ENCODE measurements around the gene CORO2A.
"Not testable (repeated sequence)": the region's sequence is repeated elsewhere in the genome, so short reads cannot be mapped to it uniquely, and the experiment has no call there.

CORO2A gene

DNA sequence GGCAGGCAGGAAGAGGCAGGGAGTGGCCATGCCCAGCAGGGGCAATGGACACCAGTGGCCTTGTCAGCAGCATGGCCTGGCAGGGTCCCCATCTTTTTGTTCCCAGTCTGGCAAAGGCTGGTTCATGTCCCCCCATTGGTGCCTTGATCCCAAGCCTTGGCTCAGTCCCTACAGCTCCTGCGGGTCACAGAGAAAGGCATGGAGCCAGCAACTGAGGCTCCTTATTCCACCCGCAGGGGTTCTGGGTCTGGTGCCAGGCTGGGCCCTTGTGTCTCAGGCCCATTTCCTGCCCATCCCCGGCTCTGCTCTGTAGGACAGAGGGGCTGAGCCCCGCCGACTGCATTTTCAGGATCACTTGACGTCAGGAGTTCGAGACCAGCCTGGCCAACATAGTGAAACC is 87.4 kb downstream of the CORO2A start:
- DNase-seq (ENCODE audit: low spot score): no peak

DNA sequence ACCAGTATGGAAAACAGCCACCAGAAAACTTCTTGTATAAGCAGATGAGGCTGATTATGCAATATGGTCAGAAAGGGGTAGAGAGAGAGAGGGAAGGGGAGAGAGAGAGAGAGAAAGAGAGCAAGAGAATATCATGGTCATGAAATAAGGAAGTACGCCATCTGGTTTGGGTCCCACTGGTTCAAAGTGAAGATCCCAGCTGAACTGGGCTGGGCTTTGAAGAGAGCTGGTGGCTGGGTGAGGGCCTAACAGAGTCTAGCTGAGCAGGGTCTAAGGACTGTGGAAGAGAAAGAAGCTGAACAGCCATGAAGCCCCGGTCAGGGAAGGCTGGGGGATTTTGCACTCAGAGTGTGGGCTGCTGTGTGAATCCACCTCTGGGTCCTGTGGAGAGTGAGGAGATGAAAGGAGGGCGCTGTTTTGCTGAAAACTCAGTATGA is 88.0 kb downstream of the CORO2A start:
- no peak for DNase-seq (ENCODE audit: low spot score)

- peak; percentile 93 for DNase-seq (ENCODE audit: low spot score)
Measured at GRCh38 chr9:98101868-98102273, 90.6 kb downstream of the CORO2A start.

- no peak for DNase-seq (ENCODE audit: low spot score)
Measured at GRCh38 chr9:98101416-98101815, 91.0 kb downstream of the CORO2A start.

GRCh38 chr9:98100456-98100855 is 92.0 kb downstream of the CORO2A start:
- DNase-seq (ENCODE audit: low spot score): no peak

DNA sequence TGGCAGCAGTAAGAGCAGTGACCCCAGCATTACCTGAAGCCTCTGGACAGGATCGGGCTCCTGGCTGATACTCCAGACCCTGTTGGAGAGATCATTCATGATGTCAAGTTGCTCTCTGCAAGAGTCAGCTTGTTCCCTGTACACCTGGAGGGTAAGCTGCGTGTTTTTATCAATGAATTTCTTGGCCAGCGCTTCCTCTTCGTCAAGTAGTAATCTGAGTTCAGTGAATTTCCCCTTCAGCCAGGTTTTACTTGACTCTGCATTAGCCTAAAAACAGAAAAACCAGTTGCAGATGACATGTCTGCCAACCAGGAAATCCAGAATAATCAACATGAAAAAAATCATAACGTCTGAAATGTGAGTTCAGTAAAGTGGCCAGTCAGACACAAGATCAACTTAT is 92.5 kb downstream of the CORO2A start:
- DNase-seq (ENCODE audit: low spot score): peak; percentile 39

DNA sequence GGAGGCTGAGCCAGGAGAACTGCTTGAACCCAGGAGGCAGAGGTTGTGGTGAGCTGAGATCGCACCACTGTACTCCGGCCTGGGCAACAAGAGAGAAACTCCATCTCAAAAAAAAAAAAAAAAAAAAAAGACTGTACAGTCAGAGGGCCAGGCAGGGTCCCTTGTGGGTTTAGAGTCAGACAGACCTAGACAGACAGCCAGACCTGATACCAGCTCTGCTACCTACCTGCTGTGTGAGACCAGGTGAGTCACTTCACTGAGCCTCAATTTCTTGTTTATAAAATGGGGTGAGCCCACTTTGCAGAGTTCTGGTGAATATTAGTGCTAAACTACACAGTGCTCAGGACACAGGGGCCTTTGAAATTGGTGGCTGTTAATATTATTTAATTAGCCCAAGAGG is 93.1 kb downstream of the CORO2A start:
- peak; percentile 69 for DNase-seq (ENCODE audit: low spot score)

DNA sequence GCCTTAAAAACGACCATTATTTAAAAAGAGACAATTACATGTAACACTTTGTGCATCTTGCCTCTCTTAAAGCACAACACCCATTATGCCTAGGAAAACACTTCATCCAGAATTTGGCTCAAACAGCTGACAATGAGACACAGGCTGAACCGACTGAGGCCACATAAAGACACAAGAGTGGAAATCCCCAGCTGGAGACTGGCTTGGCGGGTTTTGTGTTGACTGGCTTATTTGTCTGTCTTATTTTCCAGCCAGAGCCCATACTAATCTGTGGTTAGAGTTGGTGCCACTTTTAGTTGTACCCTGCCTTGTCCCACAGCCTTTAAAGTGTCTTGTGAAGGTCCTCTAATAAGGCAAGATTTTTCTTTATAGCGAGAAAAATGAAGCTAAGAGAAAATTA is 94.6 kb downstream of the CORO2A start:
- peak; percentile 70 for DNase-seq (ENCODE audit: low spot score)

GRCh38 chr9:98096091-98096490 is 96.3 kb downstream of the CORO2A start:
- DNase-seq (ENCODE audit: low spot score): no peak

- no peak for DNase-seq (ENCODE audit: low spot score)
Measured at GRCh38 chr9:98095401-98095800, 97.0 kb downstream of the CORO2A start.

- DNase-seq (ENCODE audit: low spot score): no peak
Measured at GRCh38 chr9:98094851-98095250, 97.6 kb downstream of the CORO2A start.

DNA sequence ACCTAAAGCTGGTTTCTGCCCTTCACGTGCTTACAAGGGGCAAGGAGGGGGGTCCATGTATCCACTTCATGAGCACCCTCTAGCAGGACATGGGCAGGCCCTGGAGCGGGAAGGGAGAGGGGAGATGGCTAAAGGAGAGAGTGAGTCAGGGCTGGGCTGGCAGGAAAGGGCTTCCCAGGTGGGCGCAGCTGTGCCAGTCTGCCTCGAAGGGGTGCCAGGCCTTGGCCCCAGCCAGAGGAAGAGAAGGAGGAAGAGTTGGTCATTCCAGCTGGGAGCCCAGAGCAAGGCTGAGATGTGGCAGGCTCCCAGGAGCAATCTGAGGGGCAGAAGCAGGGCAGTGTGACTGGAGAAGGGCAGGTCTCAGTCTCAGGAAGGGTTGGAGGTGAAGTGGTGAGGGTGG is 98.1 kb downstream of the CORO2A start:
- no peak for DNase-seq (ENCODE audit: low spot score)

DNA sequence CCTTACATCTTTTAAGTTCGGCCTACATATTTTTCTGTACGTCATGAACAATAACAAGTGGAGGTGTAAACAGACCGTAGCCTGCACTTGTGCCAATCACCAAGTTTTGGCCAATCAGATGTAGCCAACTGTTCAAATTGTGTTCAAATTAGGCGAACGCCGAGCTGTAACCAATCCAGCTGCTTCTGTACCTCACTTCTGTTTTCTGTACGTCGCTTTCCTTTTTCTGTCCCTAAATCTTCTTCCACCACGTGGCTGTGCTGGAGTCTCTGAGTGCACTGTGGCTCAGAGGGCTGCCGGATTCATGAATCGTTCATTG is 99.9 kb downstream of the CORO2A start:
- DNase-seq (ENCODE audit: low spot score): no peak

- no peak for DNase-seq (ENCODE audit: low spot score)
Measured at GRCh38 chr9:98091735-98092612, 100.5 kb downstream of the CORO2A start.

- DNase-seq (ENCODE audit: low spot score): not testable (repeated sequence)
Measured at GRCh38 chr9:98090674-98091073, 101.8 kb downstream of the CORO2A start.

GRCh38 chr9:98087420-98088354 is 104.8 kb downstream of the CORO2A start:
- peak; percentile 43 for DNase-seq (ENCODE audit: low spot score)

DNA sequence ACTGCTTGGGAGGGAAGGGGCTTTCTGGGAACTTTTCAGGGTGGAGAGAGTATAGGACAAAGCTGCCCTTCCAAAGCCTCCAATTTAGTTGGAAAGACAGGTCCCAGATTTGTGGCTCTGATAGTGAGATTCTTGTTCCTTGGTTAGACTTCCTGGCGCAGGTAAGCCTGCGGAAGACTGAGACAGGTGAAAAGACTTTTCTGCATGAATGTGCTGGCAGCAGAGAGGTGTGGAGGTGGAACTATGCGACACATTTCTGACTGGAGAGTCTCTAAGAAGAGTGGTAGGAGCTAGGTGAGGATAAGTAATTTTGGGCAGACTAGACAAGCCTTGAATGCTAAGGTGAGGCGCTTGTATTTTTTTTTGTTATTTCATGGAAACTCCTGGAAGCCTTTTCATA is 106.0 kb downstream of the CORO2A start:
- no peak for DNase-seq (ENCODE audit: low spot score)

DNA sequence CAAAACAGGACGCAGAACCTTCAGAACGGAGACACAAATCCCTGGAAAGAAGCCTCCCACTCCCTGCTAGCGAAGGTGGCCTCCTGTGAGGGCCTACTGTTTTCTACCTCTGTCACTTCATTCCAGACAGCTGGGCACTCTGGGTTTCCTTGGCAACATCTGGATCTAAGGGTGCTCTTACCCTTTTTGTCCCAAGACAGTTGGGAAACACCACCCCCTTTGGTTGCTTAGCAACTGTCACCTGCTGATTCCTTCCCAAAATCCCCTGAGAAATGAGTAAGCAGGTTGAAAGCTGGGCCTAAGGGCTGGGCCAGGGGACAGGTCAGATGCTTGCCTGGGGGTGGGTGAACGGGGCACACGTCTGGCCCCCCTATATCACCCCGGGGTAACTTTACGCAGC is 106.5 kb downstream of the CORO2A start:
- no peak for DNase-seq (ENCODE audit: low spot score)

DNA sequence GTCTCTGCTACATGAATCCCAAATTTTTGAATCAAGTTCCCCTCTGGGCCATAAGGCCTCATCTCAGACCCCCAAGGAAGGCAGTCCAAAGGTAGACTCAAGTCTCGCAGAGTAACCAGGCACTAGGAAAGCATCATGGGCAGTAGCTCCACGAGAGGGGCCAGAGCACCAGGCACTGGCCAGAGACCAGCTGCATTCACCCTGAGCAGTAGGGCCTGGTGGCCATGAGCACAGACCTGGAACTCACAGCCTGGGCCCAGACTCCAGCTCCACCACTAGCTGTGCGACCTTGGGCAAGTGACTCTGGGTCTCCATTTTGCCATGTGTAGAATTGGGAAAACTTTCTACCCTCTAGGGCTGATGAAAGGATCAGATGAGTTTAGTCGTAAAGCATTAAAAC is 107.4 kb downstream of the CORO2A start:
- DNase-seq (ENCODE audit: low spot score): no peak

- no peak for DNase-seq (ENCODE audit: low spot score)
Measured at GRCh38 chr9:98084396-98084795, 108.0 kb downstream of the CORO2A start.

DNA sequence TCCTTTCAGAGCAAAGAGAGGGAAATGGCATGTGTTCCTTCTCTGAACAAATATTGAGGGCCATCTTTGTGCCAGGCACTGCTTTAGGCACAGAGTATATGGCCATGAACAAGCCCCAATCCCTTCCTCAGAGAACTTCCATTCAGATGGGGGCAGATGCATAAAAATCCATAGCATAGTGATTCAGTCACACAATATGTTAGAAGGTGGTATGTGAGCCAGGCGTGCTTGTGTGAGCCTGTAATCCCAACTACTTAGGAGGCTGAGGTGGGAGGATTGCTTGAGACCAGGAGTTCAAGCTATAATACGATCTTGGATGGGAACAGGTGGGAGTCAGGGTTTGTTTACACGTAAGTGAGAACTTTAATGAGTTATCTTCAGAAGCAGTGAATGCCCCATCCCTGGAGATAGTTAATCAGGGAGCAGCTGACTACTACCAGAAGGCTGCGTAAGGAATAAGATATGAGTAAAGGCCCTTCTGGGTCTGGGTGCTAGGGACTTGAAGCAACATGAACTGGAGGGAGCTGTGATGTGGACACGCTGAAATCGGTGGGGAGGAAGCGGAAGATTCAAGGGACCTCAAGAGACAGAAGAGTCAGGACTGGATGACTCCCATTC is 108.8 kb downstream of the CORO2A start:
- no peak for DNase-seq (ENCODE audit: low spot score)

GRCh38 chr9:98083061-98083501 is 109.4 kb downstream of the CORO2A start:
- DNase-seq (ENCODE audit: low spot score): no peak
